Subcutaneous abdominal adipose tissue (tissue), 5 donors: Measurements from ENCODE around the gene CPD.

Source experiments
- H3K27ac ChIP-seq: one replicate; pipeline ENCODE4 v1.7.0; 2013; ENCODE audit warnings: low read depth, mild to moderate bottlenecking, inconsistent platforms, low read length, moderate library complexity
- H3K27me3 ChIP-seq, 5 donors: one replicate each; pipeline ENCODE4 v1.7.0; 2013; ENCODE audit warnings: low read length in 5 of 5, inconsistent platforms in 1 of 5; ENCODE audit not compliant: control insufficient read depth in 5 of 5, insufficient read depth in 4 of 5
- H3K36me3 ChIP-seq, 5 donors: one replicate each; pipeline ENCODE4 v1.7.0; 2013; ENCODE audit warnings: low read length in 5 of 5; ENCODE audit not compliant: control insufficient read depth in 5 of 5, insufficient read depth in 5 of 5
- H3K4me1 ChIP-seq, 5 donors: one replicate each; pipeline ENCODE4 v1.7.0; 2013; ENCODE audit warnings: low read length in 5 of 5, mild to moderate bottlenecking in 3 of 5, moderate library complexity in 1 of 5; ENCODE audit not compliant: control insufficient read depth in 5 of 5, insufficient read depth in 5 of 5
- H3K4me3 ChIP-seq, 5 donors: one replicate each; pipeline ENCODE4 v1.7.0; 2013; ENCODE audit warnings: low read length in 5 of 5, low read depth in 1 of 5
- H3K9ac ChIP-seq, 5 donors: one replicate each; pipeline ENCODE4 v1.7.0; 2013; ENCODE audit warnings: low read length in 5 of 5, mild to moderate bottlenecking in 4 of 5, moderate library complexity in 3 of 5
- H3K9me3 ChIP-seq, 5 donors: one replicate each; pipeline ENCODE4 v1.7.0; 2013; ENCODE audit warnings: low read length in 5 of 5; ENCODE audit not compliant: control insufficient read depth in 5 of 5
- donor health status: healthy.
- donor health status: healthy.
- donor health status: healthy.
- donor health status: healthy.
- donor health status: healthy.

The CPD gene

GRCh38 chr17:30381340-30381659, 2.6 kb downstream of the CPD start:
- peaks cover 3 to 60% (median 49%) of the 10 kb centered on the region in 5 donors for H3K4me1 ChIP-seq
- H3K27me3 ChIP-seq = no peaks in the 10 kb centered on the region

DNA sequence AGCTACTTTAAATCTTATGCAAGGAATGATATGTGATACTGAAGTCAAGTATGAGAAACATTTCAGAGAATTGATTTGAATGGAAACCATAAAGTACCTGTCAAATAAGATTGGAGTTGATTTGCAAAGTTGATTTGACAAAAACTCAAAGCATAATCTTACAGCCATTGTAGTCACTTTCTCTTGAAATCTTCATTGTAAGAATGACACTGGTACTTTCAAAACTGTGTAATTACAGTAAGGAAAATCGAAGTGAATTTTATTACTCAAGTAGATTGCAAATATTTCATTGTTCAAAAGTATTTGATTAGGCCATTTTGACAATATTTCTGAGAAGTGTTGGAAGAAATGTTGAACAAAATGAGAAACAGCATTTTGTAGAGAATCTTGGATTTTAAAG, 3.6 kb downstream of the CPD start:
- Histone ChIP-seq H3K9me3 (no peaks in the 10 kb centered on the region), H3K27me3 (no peaks in the 10 kb centered on the region), H3K27ac (no peak overlapping the region), H3K4me3 (peak overlapping the region in 3 of 5 donors; percentile 7 to 30 (median 8)), H3K36me3 (peaks cover 13 to 20% (median 15%) of the 10 kb centered on the region in 5 donors), H3K9ac (peak overlapping the region in 2 of 5 donors; percentile 26 to 39), H3K4me1 (peaks cover 0 to 50% (median 38%) of the 10 kb centered on the region in 5 donors)

More at GRCh38 chr17:30381340-30381659, 2.6 kb downstream of the CPD start:
- Histone ChIP-seq H3K27ac (peak overlapping the region; percentile 18), H3K9ac (peak overlapping the region in 3 of 5 donors; percentile 64 to 87 (median 79)), H3K9me3 (no peaks in the 10 kb centered on the region), H3K36me3 (peaks cover 10 to 13% (median 12%) of the 10 kb centered on the region in 5 donors), H3K4me3 (peak overlapping the region; percentile 62 to 93 (median 84))

DNA sequence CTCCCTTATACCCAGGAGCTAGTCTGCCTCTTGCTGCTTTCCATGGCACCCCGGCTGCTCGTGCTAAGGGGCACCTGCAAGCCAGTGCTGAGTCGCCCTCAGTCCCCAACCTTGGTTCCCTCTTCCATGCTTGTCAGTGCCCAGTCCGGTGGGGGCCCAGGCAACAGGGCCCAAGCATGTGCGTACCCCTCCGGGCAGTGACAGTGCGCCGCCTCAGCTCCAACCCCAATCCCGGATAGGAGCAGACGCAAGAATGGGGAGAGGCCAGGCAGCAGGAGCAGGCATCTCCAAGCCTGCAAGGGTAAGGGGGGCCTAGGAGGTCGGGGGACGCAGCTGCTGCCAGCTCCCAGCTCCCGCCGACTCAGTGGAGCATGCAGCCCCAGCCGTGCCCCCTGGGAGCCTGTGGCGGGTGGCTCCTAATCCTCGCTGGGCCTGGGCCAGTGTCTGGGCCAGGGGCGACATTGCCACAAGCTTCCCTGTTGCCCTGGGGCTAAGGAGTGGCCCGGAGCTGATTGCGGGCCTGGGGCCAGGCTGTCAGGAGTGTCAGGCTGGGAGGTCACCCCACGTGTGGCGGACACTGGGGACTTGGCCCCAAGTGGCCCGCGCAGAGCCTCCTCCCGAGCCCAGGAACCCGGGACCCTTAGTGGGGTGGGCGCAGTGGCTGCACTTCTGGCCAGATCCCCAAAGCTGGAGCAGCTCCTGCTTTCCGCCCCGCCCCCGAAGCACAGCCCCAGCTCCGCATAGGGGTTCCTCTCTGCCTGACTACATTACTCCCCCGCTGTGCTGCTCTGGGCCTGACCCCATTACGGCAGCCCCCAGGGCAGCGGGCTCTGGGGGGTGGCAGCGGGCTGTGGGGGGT, 9.8 kb downstream of the CPD start:
- Histone ChIP-seq H3K9me3 (no peaks in the 10 kb centered on the region), H3K27me3 (no peaks in the 10 kb centered on the region), H3K27ac (no peak overlapping the region), H3K4me3 (no peak overlapping the region), H3K9ac (no peak overlapping the region), H3K4me1 (peaks cover 0 to 9% (median 0%) of the 10 kb centered on the region in 5 donors), H3K36me3 (peaks cover 21 to 40% (median 32%) of the 10 kb centered on the region in 5 donors)

DNA sequence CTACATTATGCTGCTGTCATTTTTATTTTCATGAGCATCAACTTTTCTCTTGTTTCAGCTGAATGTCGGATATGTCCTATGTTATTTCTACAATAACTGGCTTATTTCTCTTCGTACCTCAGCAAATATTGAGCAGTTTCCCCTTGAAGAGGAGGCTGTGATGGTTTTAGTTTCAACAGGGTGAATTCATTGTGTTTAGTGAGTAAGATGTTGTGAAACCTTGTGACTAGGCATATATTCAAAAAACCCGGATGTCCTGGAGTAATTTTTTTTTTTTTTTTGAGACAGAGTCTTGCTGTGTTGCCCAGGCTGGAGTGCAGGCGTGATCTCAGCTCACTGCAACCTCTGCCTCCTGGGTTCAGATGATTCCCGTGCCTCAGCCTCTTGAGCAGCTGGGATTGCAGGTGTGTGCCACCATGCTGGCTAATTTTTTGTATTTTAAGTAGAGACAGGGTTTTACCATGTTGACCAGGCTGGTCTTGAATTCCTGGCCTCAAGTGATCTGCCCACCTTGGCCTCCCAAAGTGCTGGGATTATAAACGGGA, 11.1 kb downstream of the CPD start:
- Histone ChIP-seq H3K27me3 (no peaks in the 10 kb centered on the region), H3K4me3 (no peak overlapping the region), H3K4me1 (peaks cover 0 to 11% (median 0%) of the 10 kb centered on the region in 5 donors), H3K9me3 (no peaks in the 10 kb centered on the region), H3K9ac (no peak overlapping the region), H3K27ac (no peak overlapping the region), H3K36me3 (peaks cover 21 to 40% (median 32%) of the 10 kb centered on the region in 5 donors)

GRCh38 chr17:30391534-30391933, 12.8 kb downstream of the CPD start:
- Histone ChIP-seq H3K9me3 (no peaks in the 10 kb centered on the region), H3K9ac (no peak overlapping the region), H3K36me3 (peaks cover 7 to 26% (median 20%) of the 10 kb centered on the region in 5 donors), H3K4me3 (no peak overlapping the region), H3K4me1 (peaks cover 0 to 11% (median 3%) of the 10 kb centered on the region in 5 donors), H3K27ac (no peak overlapping the region), H3K27me3 (no peaks in the 10 kb centered on the region)

GRCh38 chr17:30393491-30393890, 14.8 kb downstream of the CPD start:
- H3K4me1 ChIP-seq = peaks cover 0 to 8% (median 3%) of the 10 kb centered on the region in 5 donors
- H3K4me3 ChIP-seq = no peak overlapping the region
- peaks cover 3 to 13% (median 10%) of the 10 kb centered on the region in 5 donors for H3K36me3 ChIP-seq
- no peak overlapping the region for H3K9ac ChIP-seq
- no peak overlapping the region for H3K27ac ChIP-seq
- H3K27me3 ChIP-seq = no peaks in the 10 kb centered on the region
- H3K9me3 ChIP-seq = no peaks in the 10 kb centered on the region

GRCh38 chr17:30393911-30394867, 15.5 kb downstream of the CPD start:
- Histone ChIP-seq H3K4me3 (no peak overlapping the region), H3K9me3 (no peaks in the 10 kb centered on the region), H3K27ac (no peak overlapping the region), H3K36me3 (peaks cover 3 to 13% (median 8%) of the 10 kb centered on the region in 5 donors), H3K9ac (no peak overlapping the region), H3K4me1 (peaks cover 0 to 8% (median 3%) of the 10 kb centered on the region in 5 donors), H3K27me3 (no peaks in the 10 kb centered on the region)

DNA sequence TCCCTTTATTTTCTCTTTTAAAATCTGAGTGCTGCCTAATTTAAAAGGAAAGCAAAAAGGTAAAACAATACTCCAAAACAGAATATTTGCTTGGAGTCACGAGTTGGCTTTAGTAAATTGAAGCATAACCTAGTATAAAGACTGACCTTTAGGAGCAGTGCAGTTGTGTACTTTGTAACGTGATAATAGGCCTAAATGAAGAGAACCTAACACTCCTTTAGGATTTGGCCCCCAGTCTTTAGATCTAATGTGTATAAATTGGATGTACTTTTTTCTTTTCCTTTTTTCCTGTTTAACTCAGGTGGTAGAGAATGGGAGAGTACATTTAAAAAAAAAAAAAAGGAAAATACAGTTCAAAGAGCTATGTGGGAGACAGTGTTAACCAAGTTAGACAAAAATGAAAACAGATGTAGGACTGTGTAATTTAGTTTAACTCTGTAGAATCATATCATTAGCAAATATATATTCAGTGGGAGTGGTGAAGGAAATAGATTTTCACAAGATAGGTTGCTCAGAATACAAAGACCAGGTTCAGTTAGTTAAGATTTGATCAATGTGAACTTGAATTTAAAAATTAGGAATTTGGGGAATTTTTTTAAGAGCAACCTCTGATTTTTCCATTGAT, 16.8 kb downstream of the CPD start:
- Histone ChIP-seq H3K9me3 (no peaks in the 10 kb centered on the region), H3K9ac (no peak overlapping the region)

DNA sequence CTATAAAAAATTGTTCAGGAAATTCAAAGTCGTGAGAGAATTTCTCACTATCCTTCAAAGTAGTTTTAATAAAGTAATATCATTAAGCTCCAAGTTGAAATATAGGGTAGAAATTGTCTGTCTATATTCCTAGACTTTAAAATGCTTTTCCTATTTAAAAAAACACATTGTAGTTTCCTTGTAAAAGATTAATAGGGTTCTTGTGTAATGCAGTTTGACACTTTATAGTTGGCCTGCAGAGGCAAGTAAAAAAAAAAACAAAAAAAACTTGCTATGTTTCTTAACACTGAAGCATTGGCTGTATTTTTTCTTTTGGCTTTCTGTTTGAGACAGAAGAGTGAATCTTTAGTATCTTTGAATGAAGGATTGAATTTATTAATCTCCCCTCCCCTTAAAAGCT, 17.4 kb downstream of the CPD start:
- H3K4me1 ChIP-seq = peaks cover 0 to 6% (median 3%) of the 10 kb centered on the region in 5 donors
- no peaks in the 10 kb centered on the region for H3K9me3 ChIP-seq
- peaks cover 0 to 6% (median 4%) of the 10 kb centered on the region in 5 donors for H3K36me3 ChIP-seq
- no peak overlapping the region for H3K4me3 ChIP-seq
- H3K27me3 ChIP-seq = no peaks in the 10 kb centered on the region
- no peak overlapping the region for H3K9ac ChIP-seq
- H3K27ac ChIP-seq = no peak overlapping the region

More for the DNA sequence above, 16.8 kb downstream of the CPD start:
- H3K4me3 ChIP-seq = no peak overlapping the region
- H3K36me3 ChIP-seq = peaks cover 1 to 8% (median 6%) of the 10 kb centered on the region in 5 donors
- no peaks in the 10 kb centered on the region for H3K27me3 ChIP-seq
- peaks cover 0 to 6% (median 3%) of the 10 kb centered on the region in 5 donors for H3K4me1 ChIP-seq
- H3K27ac ChIP-seq = no peak overlapping the region
